Measurements from ENCODE around the gene HMGCS2. TPM values are rescaled to one million over a fixed set of nuclear protein-coding genes. Genes with fewer than 3 reads are reported as not detected.

The HMGCS2 gene
- total and polyA plus RNA-seq, 9 of the 15 experiments (the other 6 are each of a cell fraction or from before 2014, with no cell fraction given), result 0.13 TPM; not detected in 8

GRCh38 chr1:119783354-119784185 is 14.9 kb upstream of the HMGCS2 start (continued):
- TF ChIP-seq NFRKB (IDR thresholded peaks at IDR 0.05; ENCODE audit: low read depth) (no peak), TCF7 (IDR thresholded peaks at IDR 0.05; ENCODE audit: borderline replicate concordance) (no peak), CEBPG (CRISPR knock-in tag; IDR thresholded peaks at IDR 0.05) (peak; percentile 25; the same call in 1 of the 2 replicates), CEBPG (tag; conservative IDR thresholded peaks at IDR 0.05 in 1 of 2, IDR thresholded peaks at IDR 0.05 in 1 of 2) (peak; percentile 95 to 99), ZBTB17 (CRISPR knock-in tag; IDR thresholded peaks at IDR 0.05) (no peak), ZNF766 (CRISPR knock-in tag; conservative IDR thresholded peaks at IDR 0.05) (peak; percentile 69), ATF3 (IDR thresholded peaks at IDR 0.05) (peak; percentile 34; the same call in 1 of the 2 replicates), ATF3 (CRISPR knock-in tag; conservative IDR thresholded peaks at IDR 0.05) (no peak)

- ChIA-PET CTCF (ENCODE audit: low intra/inter-chr PET ratio) (no interaction called here), POLR2A (no interaction called here)
- BruUV-seq (replicated peaks), result no TSS peak
- H3K36me3 ChIP-seq (ENCODE audit: control insufficient read depth, insufficient read depth, low read length), result no peaks in the 10 kb centered on the region
- no peaks in the 10 kb centered on the region for H3K79me2 ChIP-seq (ENCODE audit: control insufficient read depth, insufficient read depth, low read length)
- H3K27ac ChIP-seq (ENCODE audit: extremely low read depth, low read depth, low read length), result no peak overlapping the region
- WGBS (ENCODE audit: insufficient coverage, low coverage, missing lambda C conversion rate), result 0% methylated on average over 7 of the region's 7 CpGs
- H4K20me1 ChIP-seq (replicated peaks; ENCODE audit: control insufficient read depth, insufficient read depth, low read length), result no peaks in the 10 kb centered on the region
- H3K4me1 ChIP-seq (replicated peaks in 1 of 2; ENCODE audit: control insufficient read depth in 2 of 2, insufficient read depth in 2 of 2, low read length in 2 of 2), result 0 out of 5 replicates have a peak, but pooled peaks cover 0 to 3% of the 10 kb centered on the region in 2 experiments
- intact Hi-C loops (cut with micrococcal nuclease) (no loop called here), in situ Hi-C loops (cut with MboI) (no loop called here)
- H3K4me3 ChIP-seq, result no peak overlapping the region
- no peak overlapping the region for H2AFZ ChIP-seq (ENCODE audit: low read depth, low read length)
- H3K9me3 ChIP-seq (replicated peaks; ENCODE audit: control insufficient read depth, insufficient read depth, low read depth, low read length), result no peaks in the 10 kb centered on the region
- FAIRE-seq, result no peak
- peaks cover 11 to 28% of the 10 kb centered on the region in 2 experiments; a peak in 4 of 5 replicates for H3K27me3 ChIP-seq (ENCODE audit: control insufficient read depth in 2 of 2, insufficient read depth in 2 of 2, low read length in 2 of 2)
- H3K9me1 ChIP-seq (ENCODE audit: control insufficient read depth, insufficient read depth, low read length), result no peaks in the 10 kb centered on the region
- H3K9ac ChIP-seq (ENCODE audit: insufficient read depth in 1 of 2, low read depth in 2 of 2, low read length in 2 of 2), result no peak overlapping the region
- no peak overlapping the region for H3K4me2 ChIP-seq (ENCODE audit: insufficient read depth, low read length)
- DNase-seq (ENCODE audit: extremely low read depth in 1 of 4, low spot score in 3 of 4), result no peak
- ATAC-seq, result no peak
- TF ChIP-seq USF1 (CRISPR knock-in tag; IDR thresholded peaks at IDR 0.05) (no peak), FOXJ3 (CRISPR knock-in tag; IDR thresholded peaks at IDR 0.05) (no peak), BRF2 (IDR thresholded peaks at IDR 0.05; ENCODE audit: borderline replicate concordance, insufficient read depth, insufficient read length) (no peak), NR2C2 (CRISPR knock-in tag; IDR thresholded peaks at IDR 0.05) (no peak), NR2C2 (tag; IDR thresholded peaks at IDR 0.05) (no peak), NBN (IDR thresholded peaks at IDR 0.05; ENCODE audit: low read depth) (no peak), ETV1 (tag; conservative IDR thresholded peaks at IDR 0.05; ENCODE audit: low read depth) (no peak), HDAC2 (IDR thresholded peaks at IDR 0.05) (no peak), HDAC3 (IDR thresholded peaks at IDR 0.05; ENCODE audit: borderline replicate concordance, partially characterized antibody) (no peak), ZNF785 (CRISPR knock-in tag; IDR thresholded peaks at IDR 0.05) (no peak), BRD9 (IDR thresholded peaks at IDR 0.05; ENCODE audit: low read depth, partially characterized antibody) (no peak)
Measured at GRCh38 chr1:119782631-119783325, 14.1 kb upstream of the HMGCS2 start.

Measured in K562 (cell line).